ENCODE data around the gene QPCTL. TPM values are rescaled to one million over a fixed set of nuclear protein-coding genes. Genes with fewer than 3 reads are reported as not detected.
"Not testable (repeated sequence)": the region's sequence is repeated elsewhere in the genome, so short reads cannot be mapped to it uniquely, and the experiment has no call there.

QPCTL gene
- total RNA-seq, 1 donor from 2014 or later: 1.2 TPM

DNA sequence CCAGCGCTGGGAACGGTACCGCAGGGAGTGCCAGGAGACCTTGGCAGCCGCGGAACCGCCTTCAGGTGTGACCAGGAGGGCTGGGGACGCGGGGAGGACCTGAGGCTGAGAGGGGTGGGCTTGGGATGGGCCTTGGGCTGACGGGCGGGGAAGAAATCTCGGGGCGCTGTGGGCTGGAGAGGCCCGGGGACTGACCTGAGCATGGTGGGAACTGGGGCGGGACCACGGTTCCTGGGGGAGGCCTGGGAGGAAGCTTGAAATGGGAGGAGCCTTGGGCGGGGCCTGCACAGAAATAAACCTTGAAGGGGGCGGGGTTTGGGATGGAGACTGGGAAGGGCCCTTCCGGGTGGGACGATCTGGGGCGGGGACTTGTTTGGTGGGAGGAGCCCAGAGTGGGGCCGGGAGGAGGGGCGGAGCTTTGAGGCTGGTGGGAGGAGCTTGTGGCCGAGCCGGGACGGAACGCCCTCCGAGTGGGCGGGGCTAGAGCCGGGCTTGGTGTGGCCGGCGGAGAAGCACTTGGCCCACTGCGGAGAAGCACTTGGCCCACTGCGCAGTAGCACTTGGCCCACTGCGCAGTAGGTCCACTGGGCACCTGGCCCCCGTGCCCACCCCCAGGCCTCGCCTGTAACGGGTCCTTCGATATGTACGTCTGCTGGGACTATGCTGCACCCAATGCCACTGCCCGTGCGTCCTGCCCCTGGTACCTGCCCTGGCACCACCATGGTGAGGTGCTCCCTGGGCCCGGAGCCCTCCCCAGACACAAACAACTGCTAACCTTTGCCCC, 21.6 kb upstream of the QPCTL start:
- ATAC-seq: peak; percentile 52
- intact Hi-C loops (cut with micrococcal nuclease): no loop called here
- peak; percentile 79 for DNase-seq

DNA sequence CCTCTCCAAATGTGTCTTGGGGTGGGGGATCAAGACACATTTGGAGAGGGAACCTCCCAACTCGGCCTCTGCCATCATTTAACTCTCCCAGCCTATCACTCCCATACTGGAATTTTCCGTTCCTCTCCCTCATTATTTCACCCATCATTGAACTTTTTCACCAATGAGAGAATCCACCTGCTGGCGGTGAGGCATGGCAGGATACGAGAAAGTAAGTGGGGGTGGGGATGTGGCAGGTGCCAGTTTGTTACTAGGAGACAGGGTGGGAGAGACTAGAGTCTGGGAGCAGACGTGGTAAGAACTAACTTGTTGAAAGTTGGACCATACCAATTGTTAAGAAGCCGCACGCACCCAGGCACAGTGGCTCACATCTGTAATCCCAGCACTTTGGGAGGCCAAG, 17.5 kb upstream of the QPCTL start:
- no peak for DNase-seq
- no peak for ATAC-seq

DNA sequence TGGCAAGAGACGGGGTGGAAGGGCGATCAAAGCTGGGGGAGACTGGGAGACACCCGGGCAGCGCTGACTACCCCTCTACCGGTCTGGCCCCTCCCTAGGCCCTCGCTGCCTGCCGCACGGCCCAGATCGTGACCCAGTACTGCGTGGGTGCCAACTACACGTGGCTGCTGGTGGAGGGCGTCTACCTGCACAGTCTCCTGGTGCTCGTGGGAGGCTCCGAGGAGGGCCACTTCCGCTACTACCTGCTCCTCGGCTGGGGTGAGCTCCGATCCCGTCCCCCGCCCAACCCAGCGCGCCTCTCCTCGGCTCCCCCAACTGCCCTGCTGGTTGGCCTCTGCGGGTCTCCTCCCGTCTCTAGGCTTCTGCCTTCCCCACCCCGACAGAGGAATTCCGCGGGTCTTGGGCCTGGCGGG, 15.6 kb upstream of the QPCTL start:
- intact Hi-C loops (cut with micrococcal nuclease): no loop called here
- no peak for ATAC-seq
- no peak for DNase-seq

More for the DNA sequence above, 17.5 kb upstream of the QPCTL start:
- intact Hi-C loops (cut with micrococcal nuclease): no loop called here

DNA sequence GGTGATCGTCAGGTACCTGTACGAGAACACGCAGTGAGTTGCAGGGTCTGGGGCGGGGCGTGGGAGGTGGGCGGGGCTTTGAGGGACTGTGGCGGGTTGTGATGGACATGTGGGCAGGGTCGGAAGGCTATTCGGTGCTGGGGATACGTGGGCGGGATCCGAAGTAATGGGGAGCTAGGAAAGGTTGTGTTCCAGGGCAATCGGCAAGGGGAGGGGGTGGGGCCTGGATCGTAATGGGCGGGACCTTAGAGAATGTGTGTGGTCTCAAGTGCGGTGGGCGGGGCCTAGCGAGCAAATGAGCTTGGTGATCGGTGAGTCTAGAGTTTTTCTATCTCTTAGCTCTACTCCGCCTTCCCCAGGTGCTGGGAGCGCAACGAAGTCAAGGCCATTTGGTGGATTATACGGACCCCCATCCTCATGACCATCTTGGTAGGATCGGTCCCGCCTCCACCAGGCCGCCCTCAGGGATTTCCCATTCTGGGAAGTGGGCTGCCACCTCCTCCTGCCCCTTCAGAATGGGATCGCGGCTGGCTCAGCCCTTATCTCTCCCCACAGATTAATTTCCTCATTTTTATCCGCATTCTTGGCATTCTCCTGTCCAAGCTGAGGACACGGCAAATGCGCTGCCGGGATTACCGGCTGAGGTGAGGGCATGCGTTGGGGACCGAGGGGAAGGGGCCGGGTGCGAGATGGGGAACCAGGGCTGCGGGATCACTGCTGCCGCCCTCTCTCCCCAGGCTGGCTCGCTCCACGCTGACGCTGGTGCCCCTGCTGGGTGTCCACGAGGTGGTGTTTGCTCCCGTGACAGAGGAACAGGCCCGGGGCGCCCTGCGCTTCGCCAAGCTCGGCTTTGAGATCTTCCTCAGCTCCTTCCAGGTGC, 14.9 kb upstream of the QPCTL start:
- peak; percentile 70 for DNase-seq
- intact Hi-C loops (cut with micrococcal nuclease): no loop called here
- ATAC-seq: peak; percentile 58

DNA sequence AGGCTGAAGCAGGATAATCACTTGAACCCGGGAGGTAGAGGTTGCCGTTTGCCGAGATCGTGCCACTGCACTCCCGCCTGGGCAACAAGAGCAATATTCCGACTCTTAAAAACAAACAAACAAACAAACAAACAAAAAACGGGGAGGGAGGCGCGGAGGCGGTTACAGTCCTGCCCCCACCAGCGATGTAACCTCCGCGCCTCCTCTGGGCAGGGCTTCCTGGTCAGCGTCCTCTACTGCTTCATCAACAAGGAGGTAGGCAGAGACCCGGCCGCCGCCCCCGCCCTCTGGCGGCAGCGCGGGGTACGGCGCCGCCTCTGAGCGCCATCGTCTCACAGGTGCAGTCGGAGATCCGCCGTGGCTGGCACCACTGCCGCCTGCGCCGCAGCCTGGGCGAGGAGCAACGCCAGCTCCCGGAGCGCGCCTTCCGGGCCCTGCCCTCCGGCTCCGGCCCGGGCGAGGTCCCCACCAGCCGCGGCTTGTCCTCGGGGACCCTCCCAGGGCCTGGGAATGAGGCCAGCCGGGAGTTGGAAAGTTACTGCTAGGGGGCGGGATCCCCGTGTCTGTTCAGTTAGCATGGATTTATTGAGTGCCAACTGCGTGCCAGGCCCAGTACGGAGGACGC, 11.0 kb upstream of the QPCTL start:
- ATAC-seq (peak; percentile 91), DNase-seq (peak; percentile 91)
- intact Hi-C loops (cut with micrococcal nuclease): no loop called here

DNA sequence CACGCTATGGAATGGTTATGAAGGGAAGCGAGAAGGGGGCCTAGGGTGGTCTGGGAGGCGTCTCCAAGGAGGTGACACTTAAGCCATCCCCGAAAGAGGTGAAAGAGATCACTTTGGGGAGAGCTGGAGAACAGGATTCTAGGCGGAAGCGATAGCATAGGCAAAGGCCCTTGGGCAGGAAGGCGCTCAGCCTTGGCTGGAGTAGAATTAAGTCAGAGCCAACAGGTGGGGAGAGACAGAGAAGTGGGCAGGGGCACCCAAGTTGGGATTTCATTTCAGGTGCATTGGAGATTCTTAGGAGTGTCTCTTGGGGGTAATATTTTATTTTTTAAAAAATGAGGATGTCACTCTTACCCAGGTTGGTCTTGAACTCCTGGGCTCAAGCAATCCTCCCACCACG, 10.3 kb upstream of the QPCTL start:
- ATAC-seq (no peak), DNase-seq (no peak)
- intact Hi-C loops (cut with micrococcal nuclease): no loop called here

DNA sequence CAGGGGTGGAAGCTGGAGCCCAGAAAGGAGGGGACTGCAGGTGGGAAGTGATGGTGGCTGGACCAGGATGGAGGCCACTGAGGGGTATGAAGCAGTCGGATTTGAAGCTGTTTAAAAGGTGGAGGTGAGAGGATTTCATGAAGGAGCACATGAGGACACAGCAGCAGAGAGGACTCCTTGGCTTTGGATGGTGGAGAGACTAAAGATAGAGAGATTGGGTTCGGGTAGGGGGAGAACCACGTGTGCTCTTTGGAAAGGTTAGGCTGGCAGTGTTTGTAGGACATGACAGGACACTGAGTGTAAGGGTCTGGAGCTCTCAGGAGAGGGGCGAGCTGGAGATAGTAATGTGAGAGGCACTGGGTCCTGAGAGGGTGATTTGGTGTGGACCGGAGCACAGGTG, 9.6 kb upstream of the QPCTL start:
- DNase-seq (no peak), ATAC-seq (no peak)
- intact Hi-C loops (cut with micrococcal nuclease): no loop called here

DNA sequence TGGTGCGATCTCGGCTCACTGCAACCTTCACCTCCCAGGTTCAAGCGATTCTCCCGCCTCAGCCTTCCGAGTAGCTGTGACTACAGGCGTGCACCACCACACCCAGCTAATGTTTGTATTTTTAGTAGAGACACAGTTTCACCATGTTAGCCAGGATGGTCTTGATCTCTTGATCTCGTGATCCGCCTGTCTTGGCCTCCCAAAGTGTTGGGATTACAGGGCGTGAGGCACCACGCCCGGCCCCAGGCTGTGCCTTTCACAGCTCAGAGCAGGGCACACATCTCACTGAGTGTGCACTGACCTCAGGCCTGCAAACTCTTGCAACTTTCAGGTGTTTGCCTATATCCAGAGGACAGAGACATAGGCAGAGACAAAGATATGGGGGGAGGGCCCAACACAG, 7.4 kb upstream of the QPCTL start:
- DNase-seq; ATAC-seq; intact Hi-C loops (cut with micrococcal nuclease): not testable (repeated sequence)

DNA sequence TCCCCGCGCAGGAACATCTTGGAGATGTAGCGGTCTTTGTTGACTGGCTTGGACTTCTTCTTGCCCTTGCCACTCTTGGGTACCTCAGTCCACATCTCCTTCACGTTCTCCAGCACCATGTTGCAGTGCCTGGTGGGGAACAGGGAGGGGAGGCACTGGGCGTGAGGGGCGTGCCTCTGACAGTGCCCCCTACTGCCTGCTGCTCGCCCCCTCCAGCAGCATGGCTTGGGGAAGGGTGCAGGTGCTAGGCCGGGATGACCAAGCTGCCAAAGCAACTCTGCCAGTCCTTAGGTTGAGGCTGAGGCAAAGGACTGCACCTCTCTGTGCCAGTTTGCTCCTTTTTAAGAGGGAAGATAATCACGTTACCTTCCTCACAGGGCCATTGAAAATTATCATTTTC, 4.9 kb upstream of the QPCTL start:
- DNase-seq (no peak), ATAC-seq (no peak)
- intact Hi-C loops (cut with micrococcal nuclease): no loop called here

DNA sequence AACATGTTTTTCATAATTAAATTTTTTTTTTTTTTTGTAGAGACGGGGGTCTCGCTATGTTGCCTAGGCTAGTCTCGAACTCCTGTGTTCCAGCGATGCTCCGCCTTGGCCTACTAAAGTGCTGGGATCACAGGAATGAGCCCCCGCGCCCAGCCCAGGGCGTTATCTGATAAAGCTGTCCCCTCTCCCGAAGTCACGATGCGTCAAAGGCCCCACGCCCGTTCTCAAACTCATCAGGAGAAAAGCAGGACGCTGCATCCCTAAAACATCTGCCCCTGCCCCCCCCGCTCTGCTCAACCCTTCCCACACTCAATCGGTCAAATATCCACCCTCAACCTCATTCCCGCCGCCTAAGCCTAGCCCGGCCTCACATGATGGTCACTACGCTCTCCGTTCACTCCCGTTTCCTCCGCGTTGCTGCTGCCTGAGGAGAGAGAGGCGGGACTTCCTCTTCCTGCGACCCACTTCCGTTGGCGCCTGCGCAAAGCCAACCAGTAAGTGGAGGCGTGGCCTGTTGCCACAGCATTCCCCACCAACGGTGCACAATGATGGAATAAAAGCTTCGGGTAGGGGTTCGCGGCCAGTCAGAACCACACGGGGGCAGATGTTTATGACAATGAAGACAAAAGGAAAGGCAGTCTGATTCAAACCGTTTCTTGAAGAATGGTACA, 815 bp upstream of the QPCTL start, which contains the start of gene SNRPD2:
Gene SNRPD2, minus strand, starts transcription at position 438 of the 671 bp plus-strand sequence. Its CDS starts 65 bp downstream, at position 373.
- intact Hi-C loops (cut with micrococcal nuclease): no loop called here
- DNase-seq (peak; percentile 94), ATAC-seq (peak; percentile 85)

DNA sequence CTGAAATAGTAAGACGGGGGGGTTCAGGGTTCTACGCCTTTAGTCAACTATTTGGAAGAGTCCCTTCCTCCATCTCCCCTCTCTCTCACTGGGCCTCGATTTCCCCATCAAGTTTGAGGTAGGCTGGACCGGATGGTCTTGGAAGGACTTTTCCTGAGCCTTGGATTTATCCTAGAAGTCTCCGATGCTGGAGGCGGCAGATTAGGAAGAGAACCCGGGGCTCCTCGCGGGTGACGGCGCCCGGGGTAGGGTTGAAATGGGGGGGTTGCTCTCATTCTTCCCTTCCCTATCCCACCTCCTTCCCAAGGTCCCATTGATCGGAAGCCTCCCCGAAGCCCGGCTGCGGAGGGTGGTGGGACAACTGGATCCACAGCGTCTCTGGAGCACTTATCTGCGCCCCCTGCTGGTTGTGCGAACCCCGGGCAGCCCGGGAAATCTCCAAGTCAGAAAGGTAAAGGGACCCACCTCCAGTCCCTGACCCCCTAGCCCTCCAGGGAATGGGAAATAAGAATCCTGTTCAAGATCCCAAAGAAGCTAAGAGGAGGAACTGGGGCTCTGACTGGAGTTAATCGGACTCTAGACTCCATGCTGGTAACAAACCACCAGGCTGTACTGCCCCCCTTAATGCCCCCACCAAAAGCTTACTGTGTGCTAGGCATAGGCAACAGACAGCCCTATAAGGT, 781 bp downstream of the QPCTL start:
- DNase-seq: peak; percentile 87
- intact Hi-C loops (cut with micrococcal nuclease): no loop called here
- ATAC-seq: peak; percentile 39

DNA sequence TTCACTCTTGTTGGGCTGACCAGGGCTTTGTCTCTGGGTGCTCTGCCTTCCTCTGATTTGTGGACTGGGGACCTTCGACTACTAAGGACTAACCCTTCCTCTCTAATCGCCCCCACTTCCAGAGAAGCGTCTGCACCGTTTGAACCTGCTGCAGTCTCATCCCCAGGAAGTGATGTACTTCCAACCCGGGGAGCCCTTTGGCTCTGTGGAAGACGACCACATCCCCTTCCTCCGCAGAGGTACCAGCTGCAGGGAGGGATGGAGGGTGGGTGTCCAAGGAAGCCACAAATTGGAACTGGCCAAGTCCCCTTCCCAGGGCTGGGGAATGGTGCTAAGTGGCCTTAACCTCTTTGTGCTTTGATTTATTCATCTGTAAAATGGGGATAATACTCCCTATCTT, 9.2 kb downstream of the QPCTL start:
- intact Hi-C loops (cut with micrococcal nuclease): no loop called here
- ATAC-seq (no peak), DNase-seq (no peak)

DNA sequence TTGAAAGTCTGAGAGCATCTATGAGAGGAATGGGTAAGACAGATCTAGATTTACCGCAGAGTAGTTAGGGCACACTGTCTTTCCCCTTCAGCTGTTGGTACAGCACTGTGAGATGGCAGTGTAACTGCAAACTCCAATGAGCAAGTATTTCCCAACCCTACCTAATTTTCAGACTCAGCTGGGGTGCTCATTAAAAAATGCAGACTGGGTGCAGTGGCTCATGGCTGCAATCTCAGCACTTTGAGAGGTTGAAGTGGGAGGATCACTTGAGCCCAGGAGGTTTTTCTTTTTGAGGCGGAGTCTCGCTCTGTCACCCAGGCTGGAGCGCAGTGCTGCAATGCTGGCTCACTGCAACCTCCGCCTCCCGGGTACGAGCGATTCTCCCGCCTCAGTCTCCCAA, 12.6 kb downstream of the QPCTL start:
- intact Hi-C loops (cut with micrococcal nuclease): no loop called here
- DNase-seq: no peak
- no peak for ATAC-seq

DNA sequence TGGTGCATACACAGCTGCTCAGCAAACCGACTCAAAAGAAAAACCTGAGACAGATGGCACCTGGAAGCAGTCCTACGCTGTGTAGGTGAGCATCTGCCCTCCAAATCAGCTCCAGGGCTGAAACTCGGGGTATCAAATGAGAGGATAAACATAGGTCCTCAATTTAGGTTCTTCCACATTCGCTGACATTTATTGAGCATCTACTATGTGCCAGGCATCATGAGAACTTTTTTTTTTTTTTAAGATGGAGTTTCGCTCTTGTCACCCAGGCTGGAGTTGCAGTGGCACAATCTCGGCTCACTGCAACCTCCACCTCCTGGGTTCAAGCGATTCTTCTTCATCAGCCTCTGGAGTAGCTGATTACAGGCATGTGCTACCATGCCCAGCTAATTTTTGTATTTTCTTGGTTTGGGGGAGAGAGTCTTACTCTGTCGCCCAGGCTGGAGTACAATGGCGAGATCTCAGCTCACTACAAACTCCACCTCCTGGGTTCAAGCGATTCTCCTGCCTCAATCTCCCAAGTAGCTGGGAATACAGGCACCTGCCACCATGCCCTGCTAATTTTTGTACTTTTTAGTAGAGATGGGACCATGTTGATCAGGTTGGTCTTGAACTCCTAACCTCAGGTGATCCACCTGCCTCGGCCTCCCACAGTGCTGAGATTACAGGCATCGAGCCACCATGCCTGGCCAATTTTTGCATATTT, 13.4 kb downstream of the QPCTL start:
- no peak for ATAC-seq
- no peak for DNase-seq
- intact Hi-C loops (cut with micrococcal nuclease): no loop called here

DNA sequence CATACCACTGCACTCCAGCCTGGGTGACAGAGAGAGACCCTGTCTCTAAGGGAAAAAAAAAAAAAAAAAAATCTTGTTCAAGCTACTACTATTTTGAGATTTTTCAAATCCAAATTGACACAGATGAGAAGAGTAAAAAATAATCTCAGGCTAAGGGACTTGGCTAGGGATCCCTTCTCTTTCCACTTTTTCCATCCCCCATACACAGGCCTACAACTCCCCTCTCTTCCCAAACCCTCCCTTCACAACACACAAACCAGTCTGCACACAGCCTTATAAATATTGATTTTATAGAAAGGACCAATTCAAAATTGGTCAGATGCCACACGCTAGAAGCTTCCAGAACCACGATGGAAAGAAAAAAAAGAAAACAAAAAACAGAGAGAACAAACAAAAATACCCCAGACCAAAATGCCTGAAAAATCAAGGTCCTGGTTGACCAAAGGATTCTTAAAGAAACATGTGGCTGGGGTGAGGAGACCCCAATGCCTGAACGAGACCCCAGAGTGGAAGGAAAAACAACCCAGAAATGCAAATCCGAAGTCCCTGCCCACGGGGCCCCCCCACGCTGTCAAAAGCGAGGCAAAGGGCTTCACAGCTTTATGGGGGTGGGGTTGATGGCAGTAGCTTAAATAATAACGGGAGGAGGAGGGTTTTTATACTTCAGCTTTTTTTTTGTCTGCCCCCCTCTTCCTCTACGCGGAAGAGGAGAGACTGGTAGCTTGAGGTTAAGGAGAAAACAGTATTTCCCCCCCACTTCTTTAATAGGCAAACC, 18.1 kb downstream of the QPCTL start:
- ATAC-seq (no peak), DNase-seq (no peak)
- intact Hi-C loops (cut with micrococcal nuclease): no loop called here

DNA sequence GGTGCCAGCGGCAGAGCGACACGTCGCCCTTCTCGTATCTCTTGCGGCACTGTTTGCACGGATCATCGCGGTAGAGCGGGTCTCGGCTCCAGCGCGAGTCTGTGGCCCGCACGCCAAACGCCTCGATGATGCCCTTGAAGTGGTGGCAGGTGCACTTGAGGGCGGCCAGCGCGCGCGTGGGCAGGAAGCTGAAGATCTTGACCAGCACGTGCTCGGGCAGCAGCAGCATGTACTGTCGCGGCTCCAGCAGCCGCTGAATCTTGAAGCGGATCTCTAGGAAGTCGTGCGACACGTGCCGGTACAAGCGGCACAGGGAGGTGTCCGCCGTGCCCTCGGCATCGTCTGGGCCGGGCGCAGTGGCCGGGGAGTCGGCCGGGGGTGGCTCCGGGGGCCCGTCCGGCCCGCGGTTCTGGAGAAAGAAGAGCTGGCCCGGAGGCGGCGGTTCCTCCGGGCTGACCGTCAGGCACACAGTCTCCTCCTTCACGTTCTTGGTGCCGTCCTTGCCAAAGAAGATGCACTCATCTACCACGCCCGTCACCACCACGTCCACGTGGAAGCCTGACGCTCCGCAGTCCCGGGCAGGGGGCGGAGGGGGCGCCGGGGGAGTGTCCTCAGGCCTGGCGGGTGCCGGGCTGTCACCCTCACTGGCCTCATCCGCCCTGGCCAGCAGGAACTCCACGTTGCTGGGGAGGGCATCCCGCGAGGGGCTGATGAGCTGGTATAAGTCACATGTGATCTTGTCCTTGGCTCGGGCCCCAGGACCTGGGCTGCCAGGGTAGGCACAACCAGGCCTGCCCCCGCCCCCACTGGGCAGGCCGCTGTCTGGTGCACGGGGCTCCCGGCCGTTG, 19.6 kb downstream of the QPCTL start:
- no peak for DNase-seq
- intact Hi-C loops (cut with micrococcal nuclease): no loop called here
- ATAC-seq: no peak

DNA sequence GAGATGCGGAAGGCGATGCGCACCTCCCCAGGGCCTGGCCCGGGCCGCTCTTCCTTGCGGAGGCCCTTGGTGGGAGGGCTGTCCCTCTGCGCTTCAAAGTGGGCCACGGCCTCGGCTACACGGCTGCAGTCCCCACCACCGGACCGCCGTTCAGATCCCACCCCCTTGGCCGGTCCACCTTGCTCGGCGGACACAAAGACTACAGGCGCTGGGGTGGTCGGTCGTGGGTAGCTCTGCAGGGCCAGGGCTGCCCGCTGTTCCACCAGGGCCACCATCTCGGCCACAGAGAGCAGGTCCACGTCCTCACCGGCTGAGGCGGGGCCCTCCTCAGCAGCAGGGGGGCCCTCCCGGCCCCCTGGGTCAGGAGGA, 20.2 kb downstream of the QPCTL start:
- DNase-seq: no peak
- intact Hi-C loops (cut with micrococcal nuclease): no loop called here
- ATAC-seq: no peak

Data from left ventricle myocardium superior (tissue), 1 donor.